NCI-H446 treated with DMSO at 0.1 percent for 48 hours (cell line): Measurements from ENCODE around the gene TAS2R50.
"Not testable (repeated sequence)": the region's sequence is repeated elsewhere in the genome, so short reads cannot be mapped to it uniquely, and the experiment has no call there.

Experiments
- DNase-seq: peaks from one replicate; lab custom pipeline; 2025; lab: John Stamatoyannopoulos, UW

Gene TAS2R50, protein sequence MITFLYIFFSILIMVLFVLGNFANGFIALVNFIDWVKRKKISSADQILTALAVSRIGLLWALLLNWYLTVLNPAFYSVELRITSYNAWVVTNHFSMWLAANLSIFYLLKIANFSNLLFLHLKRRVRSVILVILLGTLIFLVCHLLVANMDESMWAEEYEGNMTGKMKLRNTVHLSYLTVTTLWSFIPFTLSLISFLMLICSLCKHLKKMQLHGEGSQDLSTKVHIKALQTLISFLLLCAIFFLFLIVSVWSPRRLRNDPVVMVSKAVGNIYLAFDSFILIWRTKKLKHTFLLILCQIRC

DNA sequence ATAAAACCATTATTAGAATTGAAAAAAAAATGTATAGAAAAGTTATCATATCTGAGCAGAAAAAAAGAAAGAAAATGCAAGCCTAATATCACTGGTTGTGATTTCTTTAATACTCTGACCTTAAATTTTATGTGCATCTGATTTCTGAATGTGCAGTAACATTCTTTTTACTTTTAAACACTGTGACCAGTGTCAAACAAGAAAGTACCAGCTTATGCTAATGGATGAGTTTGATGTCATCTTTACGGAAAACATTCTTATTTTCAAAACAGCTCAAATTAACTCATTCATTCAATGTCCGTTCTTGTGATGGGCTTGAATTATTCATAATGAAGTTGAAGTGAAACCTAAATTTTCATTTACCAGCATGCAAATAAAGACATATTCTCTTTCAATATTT lies at the start of gene TAS2R50:
Gene TAS2R50, minus strand, starts transcription at position 101 of the 400 bp plus-strand sequence. Its CDS starts 52 bp downstream, at position 49.
- DNase-seq: no peak

GRCh38 chr12:11033959-11034358 lies 47.2 kb upstream of the TAS2R50 start:
- DNase-seq: not testable (repeated sequence)

DNA sequence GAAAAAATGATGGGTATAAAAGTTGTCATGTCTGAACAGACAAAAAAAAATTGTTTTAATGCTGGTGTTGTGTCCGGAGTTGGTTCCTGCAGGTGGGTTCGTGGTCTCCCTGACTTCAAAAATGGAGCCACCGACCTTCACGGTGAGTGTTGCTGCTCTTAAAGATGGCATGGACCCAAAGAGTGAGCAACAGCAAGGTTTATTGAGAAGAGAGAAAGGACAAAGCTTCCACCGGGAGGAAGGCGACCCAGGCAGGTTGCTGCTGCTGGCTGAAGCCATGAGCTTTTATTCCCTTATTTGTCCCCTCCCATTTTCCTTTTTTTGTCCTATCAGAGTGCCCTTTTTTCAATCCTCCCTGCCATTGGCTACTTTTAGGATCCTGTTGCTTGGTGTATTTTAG lies 44.6 kb upstream of the TAS2R50 start, which contains the start of gene TAS2R31:
Gene TAS2R31, minus strand, starts transcription at position 101 of the 400 bp plus-strand sequence. Its CDS starts 72 bp downstream, at position 29.
- no peak for DNase-seq

DNA sequence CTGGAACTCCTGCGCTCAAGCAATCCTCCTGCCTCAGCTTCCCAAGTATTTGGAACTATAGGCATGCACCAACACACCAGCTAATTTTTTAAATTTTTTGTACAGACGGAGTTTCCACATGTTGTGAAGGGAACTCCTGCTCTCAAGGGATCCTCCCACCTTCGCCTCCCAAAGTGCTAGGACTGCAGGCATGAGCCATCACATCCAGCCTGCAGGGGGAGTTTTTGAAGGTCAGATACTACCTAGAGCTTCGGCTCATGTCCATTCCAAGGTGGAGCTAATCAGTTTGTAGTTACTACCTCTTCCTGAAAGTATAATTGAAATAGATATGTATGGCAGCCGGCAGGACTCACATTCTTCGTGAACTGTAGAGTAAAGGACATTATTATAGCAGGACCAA lies 39.4 kb upstream of the TAS2R50 start:
- no peak for DNase-seq

GRCh38 chr12:11023387-11023786 lies 36.7 kb upstream of the TAS2R50 start:
- DNase-seq: no peak

DNA sequence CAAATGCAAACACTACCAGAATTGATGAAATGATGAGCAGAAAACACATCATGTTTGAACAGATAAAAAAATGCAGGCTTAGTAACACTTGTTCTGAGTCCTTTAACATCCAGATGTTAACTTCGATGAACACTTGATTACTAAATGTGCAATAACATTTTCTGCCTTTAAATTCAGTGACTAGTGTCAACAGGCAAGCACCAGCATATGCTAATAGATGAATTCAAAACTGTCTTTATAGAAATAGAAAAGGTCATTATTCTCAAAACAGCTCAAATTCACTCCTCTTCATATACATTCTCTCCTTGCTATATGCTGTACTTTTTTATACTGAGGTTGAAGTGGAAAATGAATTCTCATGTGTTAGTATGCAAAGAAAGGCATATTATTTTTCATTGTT lies 35.8 kb upstream of the TAS2R50 start, which contains the start of gene TAS2R19:
Gene TAS2R19, minus strand, starts transcription at position 101 of the 400 bp plus-strand sequence. Its CDS starts 49 bp downstream, at position 52.
- DNase-seq: no peak

DNA sequence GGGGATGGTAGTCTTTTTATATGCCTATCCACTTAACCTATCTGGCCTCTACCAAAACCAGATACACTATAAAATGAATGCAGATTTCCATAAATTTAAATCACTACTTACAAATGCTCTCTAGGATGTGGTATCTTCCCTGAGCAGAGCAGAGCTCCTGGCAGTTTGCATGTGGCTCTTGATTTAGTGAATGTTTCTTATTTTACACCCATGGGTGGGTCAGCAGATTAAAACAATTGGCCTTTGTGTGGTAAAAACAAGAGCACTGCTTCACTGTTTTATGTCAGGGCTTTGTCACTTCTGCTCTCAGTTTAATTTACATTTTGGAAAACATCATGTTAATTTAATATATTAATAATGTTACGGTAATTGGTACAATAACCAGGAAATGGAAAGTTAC lies 30.2 kb upstream of the TAS2R50 start:
- DNase-seq: no peak

DNA sequence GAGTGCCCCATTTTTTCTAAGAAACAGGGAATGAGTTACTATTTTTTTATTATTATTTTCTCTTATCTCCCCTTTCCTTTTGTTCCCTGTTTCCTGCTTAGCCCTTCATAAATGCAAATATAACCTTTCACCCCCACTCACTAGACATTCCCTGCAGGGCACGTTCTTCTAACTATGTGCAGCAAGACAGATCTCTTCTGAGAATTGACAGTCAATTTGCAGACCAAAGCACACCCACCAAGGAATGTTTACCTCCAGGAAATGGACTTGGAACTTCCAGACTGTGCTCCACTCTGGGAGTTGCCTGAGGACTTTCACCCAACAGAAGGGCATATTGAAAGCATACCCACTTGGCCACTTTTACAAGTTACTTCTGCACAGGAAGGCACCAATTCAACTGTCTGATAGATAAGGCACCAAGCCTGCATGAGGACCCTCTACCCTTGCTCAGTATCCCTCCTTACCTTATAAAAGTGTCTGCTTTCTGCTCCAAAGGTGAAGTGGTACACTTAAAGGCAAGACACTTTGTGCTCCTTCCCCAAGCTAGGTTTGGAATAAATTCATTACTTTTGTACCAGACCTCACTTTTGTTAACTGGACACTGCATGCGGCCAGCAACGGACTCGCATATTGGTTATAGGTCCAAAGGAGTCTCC lies 29.2 kb upstream of the TAS2R50 start:
- DNase-seq: no peak

GRCh38 chr12:11014234-11014633 lies 27.5 kb upstream of the TAS2R50 start:
- no peak for DNase-seq

DNA sequence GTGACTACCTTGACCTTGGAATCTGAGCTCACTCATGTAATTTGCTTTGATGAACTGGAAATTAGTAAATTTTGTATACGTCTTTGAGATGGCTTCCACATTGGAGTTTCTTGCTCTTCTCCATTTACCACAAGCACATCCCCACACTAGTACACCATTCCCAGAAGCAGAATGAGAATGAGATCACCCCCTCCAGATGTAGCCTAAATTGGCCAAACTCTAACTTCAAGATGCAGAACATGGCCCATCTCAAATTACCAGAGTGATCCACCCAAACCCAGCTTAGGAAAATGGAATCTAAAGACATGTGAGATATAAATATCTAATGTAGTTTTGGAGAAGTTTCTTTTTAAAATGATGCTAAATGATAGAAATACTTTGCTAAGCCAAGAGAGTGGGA lies 20.9 kb upstream of the TAS2R50 start:
- no peak for DNase-seq

- DNase-seq: no peak
These were observed 11.5 kb upstream of the TAS2R50 start, which contains the start of gene TAS2R20 for GRCh38 chr12:10998204-10998603. TSS of gene TAS2R20 (minus strand) at chr12:10998304. CDS start at chr12:10997875, 429 bp downstream.

- no peak for DNase-seq
These were observed 7.6 kb upstream of the TAS2R50 start for GRCh38 chr12:10994307-10994706.

GRCh38 chr12:10989107-10989506 lies 2.4 kb upstream of the TAS2R50 start:
- DNase-seq: no peak

GRCh38 chr12:10982244-10982643 lies 4.5 kb downstream of the TAS2R50 start:
- no peak for DNase-seq

- DNase-seq: no peak
These were observed 11.7 kb downstream of the TAS2R50 start for GRCh38 chr12:10974965-10975364.

GRCh38 chr12:10968765-10969456 lies 17.8 kb downstream of the TAS2R50 start:
- DNase-seq: no peak

DNA sequence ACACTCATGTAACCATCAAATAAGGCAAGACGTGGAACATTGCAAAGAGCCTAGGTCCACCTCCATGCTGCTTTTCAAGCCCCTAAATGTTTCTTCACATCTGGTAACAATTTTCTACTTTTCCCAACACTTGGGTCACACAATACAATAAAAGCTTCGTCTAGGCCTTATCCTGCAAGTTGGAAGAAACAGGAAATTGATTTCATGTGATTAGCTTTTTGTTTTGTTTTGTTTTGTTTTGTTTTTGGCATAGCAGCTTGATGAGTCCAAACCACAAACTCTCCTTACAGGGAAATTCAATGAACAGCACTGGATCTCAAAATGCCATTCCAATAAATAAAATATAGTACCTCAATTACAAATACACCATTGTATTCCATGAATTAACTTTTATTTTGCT lies 19.3 kb downstream of the TAS2R50 start:
- no peak for DNase-seq

DNA sequence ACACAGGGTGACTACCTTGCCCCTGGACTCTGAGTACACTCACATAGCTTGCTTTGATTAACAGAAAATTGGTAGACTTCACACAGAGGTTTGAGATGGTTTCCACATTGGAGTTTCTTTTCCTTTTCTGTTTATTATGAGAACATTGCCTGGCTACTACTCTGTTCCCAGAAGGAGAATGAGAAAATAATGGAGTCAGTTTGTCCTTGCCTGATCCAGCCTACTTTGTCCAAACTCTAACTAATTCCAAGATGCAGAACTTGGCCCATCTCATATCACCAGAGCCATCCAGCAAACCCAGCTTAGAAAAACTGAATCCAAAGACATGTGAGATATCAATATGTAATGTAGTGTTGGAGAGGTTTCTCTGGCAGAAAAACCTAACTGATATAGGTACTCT lies 20.4 kb downstream of the TAS2R50 start:
- no peak for DNase-seq

GRCh38 chr12:10965476-10965875 lies 21.2 kb downstream of the TAS2R50 start:
- DNase-seq: no peak

GRCh38 chr12:10960211-10960610 lies 26.5 kb downstream of the TAS2R50 start:
- DNase-seq: no peak

GRCh38 chr12:10959804-10960203 lies 26.9 kb downstream of the TAS2R50 start:
- DNase-seq: no peak

GRCh38 chr12:10957741-10958140 lies 29.0 kb downstream of the TAS2R50 start:
- DNase-seq: no peak

DNA sequence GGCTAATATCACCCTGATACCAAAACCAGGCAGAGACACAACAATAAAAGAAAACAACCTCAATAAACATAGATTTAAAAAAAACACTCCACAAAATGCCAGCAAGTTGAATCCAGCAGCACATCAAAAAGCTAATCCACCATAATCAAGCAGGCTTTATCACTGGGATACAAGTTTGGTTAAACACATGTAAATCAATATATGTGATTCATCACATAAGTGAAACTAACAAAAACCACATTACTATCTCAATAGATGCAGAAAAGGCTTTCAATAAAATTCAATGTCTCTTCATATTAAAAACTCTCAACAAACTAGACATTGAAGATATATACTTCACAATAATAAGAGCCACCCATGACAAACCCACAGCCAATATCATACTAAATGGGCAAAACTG lies 30.6 kb downstream of the TAS2R50 start:
- no peak for DNase-seq
